ENCODE measurements around the gene CFAP73.

DNA sequence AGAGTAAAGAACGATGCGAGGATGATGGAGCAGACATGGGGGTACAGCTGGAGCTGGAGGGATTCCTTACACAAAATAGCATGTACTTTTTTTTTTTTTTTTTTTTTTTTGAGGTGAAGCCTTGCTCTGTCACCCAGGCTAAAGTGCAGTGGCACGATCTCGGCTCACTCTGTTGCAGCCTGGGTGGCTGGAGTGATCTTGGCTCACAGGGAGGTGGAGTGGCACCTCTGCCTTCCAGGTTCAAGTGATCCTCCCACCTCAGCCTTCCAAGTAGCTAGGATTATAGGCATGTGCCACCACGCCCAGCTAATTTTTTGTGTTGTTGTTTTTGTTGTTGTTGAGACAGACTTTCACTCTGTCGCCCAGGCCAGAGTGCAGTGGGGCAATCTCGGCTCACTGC is 8.8 kb upstream of the CFAP73 start:
- TF ChIP-seq, protein P1, sequence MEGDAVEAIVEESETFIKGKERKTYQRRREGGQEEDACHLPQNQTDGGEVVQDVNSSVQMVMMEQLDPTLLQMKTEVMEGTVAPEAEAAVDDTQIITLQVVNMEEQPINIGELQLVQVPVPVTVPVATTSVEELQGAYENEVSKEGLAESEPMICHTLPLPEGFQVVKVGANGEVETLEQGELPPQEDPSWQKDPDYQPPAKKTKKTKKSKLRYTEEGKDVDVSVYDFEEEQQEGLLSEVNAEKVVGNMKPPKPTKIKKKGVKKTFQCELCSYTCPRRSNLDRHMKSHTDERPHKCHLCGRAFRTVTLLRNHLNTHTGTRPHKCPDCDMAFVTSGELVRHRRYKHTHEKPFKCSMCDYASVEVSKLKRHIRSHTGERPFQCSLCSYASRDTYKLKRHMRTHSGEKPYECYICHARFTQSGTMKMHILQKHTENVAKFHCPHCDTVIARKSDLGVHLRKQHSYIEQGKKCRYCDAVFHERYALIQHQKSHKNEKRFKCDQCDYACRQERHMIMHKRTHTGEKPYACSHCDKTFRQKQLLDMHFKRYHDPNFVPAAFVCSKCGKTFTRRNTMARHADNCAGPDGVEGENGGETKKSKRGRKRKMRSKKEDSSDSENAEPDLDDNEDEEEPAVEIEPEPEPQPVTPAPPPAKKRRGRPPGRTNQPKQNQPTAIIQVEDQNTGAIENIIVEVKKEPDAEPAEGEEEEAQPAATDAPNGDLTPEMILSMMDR (IDR thresholded peaks at IDR 0.05; ENCODE audit: insufficient read depth, low read length, poor library complexity, severe bottlenecking): no peak
- no peak for TF ChIP-seq EZH2phosphoT487 (conservative IDR thresholded peaks at IDR 0.05; ENCODE audit: low read length)

All from SU-DHL-6 (cell line).